ENCODE results near the gene NR5A2.

- TF ChIP-seq CTCF (IDR thresholded peaks at IDR 0.05), result no peak
- TF ChIP-seq POLR2A (IDR thresholded peaks at IDR 0.05), result no peak
Measured at GRCh38 chr1:200181861-200182260, 154.4 kb downstream of the NR5A2 start.

All from body of pancreas (tissue), 4 donors.